B cell (primary cell): ENCODE results near the gene ATP6V1F. TPM values are rescaled to one million over a fixed set of nuclear protein-coding genes. Genes with fewer than 3 reads are reported as not detected.

ENCODE experiments used
- ATAC-seq: fragments of 200-7000 bp; cut with Tn5 transposase; one replicate; pipeline ENCODE4 v1.10.0; 2021; ENCODE audit warnings: low read depth, mild to moderate bottlenecking, moderate number of reproducible peaks, moderate library complexity
- CTCF ChIA-PET: fragments of 350-600 bp; sonication (Branson Sonifier 250); formaldehyde crosslinking; loops from one replicate; lab custom pipeline; 2021; ENCODE audit warnings: antibody characterized with exemption, inconsistent platforms; lab: Charles Lee
- POLR2A ChIA-PET: fragments of 350-600 bp; sonication (Branson Sonifier 250); formaldehyde crosslinking; loops from one replicate; lab custom pipeline; 2021; ENCODE audit warnings: antibody characterized with exemption; lab: Charles Lee
- DNase-seq: peaks from one replicate; pipeline ENCODE4 v3.0.0; 2013
- H2AFZ ChIP-seq: 2 replicates; pipeline ENCODE4 v1.6.1; 2012; ENCODE audit warnings: mild to moderate bottlenecking, low read depth, low read length; ENCODE audit not compliant: insufficient read depth, poor library complexity, severe bottlenecking
- H3K27ac ChIP-seq, 2 donors: 1 replicate in 1 of 2; 2 replicates in 1 of 2; pipeline ENCODE4 v1.5.1; 2012 to 2013; ENCODE audit warnings: low read length in 2 of 2, mild to moderate bottlenecking in 2 of 2, moderate library complexity in 1 of 2
- H3K27me3 ChIP-seq, 4 experiments: fragments of 200-600 bp in 1 of 4; sonication (generic) in 1 of 4; replicated peaks in 1 of 4; 1 replicate in 2 of 4; 2 replicates in 2 of 4; pipeline versions ENCODE4 v1.6.1 to v1.7.0; 2013 to 2016; ENCODE audit warnings: low read length in 3 of 4, mild to moderate bottlenecking in 2 of 4, mixed read lengths in 1 of 4, moderate library complexity in 1 of 4; ENCODE audit not compliant: insufficient read depth in 4 of 4, control insufficient read depth in 3 of 4; ENCODE audit errors: control extremely low read depth in 1 of 4
- H3K36me3 ChIP-seq, 2 experiments: replicated peaks in 1 of 2; 1 replicate in 1 of 2; 2 replicates in 1 of 2; pipeline versions ENCODE4 v1.6.1 to v1.7.1; 2013; ENCODE audit warnings: low read length in 1 of 2; ENCODE audit not compliant: insufficient read depth in 2 of 2, control insufficient read depth in 1 of 2; ENCODE audit errors: control extremely low read depth in 1 of 2, extremely low read depth in 1 of 2
- H3K4me1 ChIP-seq, 2 donors: fragments of 200-600 bp in 1 of 2; sonication (generic) in 1 of 2; 1 replicate in 1 of 2; 2 replicates in 1 of 2; pipeline versions ENCODE4 v1.5.1 to v1.6.1; 2013 to 2017; ENCODE audit warnings: low read length in 2 of 2; ENCODE audit not compliant: control insufficient read depth in 2 of 2, insufficient read depth in 2 of 2
- H3K4me2 ChIP-seq: replicated peaks from 2 replicates; pipeline ENCODE3; 2012; ENCODE audit warnings: mild to moderate bottlenecking, low read depth, low read length; ENCODE audit not compliant: poor library complexity, severe bottlenecking
- H3K4me3 ChIP-seq, 5 experiments: fragments of 200-600 bp in 1 of 5; sonication (generic) in 1 of 5; 1 replicate in 3 of 5; 2 replicates in 2 of 5; pipeline versions ENCODE4 v1.5.1 to v1.7.0; 2011 to 2016; ENCODE audit warnings: low read length in 4 of 5, mild to moderate bottlenecking in 4 of 5, low read depth in 2 of 5, control low read depth in 1 of 5, moderate library complexity in 1 of 5; ENCODE audit not compliant: insufficient read depth in 1 of 5; ENCODE audit errors: control extremely low read depth in 1 of 5, extremely low read depth in 1 of 5
- H3K79me2 ChIP-seq: fragments of 200-600 bp; sonication (generic); one replicate; pipeline ENCODE4 v1.6.0; 2016; ENCODE audit warnings: low read length; ENCODE audit not compliant: control insufficient read depth, insufficient read depth
- H3K9ac ChIP-seq: fragments of 200-600 bp; sonication (generic); 2 replicates; pipeline ENCODE4 v1.6.1; 2017; ENCODE audit warnings: mild to moderate bottlenecking, low read length, moderate library complexity
- H3K9me3 ChIP-seq, 3 donors: one replicate each; pipeline versions ENCODE4 v1.6.1 to v1.7.1; 2013; ENCODE audit warnings: low read length in 2 of 3; ENCODE audit not compliant: control insufficient read depth in 2 of 3, insufficient read depth in 1 of 3; ENCODE audit errors: control extremely low read depth in 1 of 3
- H4K20me1 ChIP-seq: 2 replicates; pipeline ENCODE4 v1.6.0; 2012; ENCODE audit warnings: mild to moderate bottlenecking, low read length; ENCODE audit not compliant: insufficient read depth, control insufficient read depth, poor library complexity, severe bottlenecking
- H3K27ac Mint-ChIP-seq: one replicate; pipeline ENCODE4 v1.8.0; 2021; ENCODE audit warnings: mixed read lengths
- H3K27me3 Mint-ChIP-seq: one replicate; pipeline ENCODE4 v1.8.0; 2021; ENCODE audit warnings: mixed read lengths
- H3K4me1 Mint-ChIP-seq: one replicate; pipeline ENCODE4 v1.8.0; 2021; ENCODE audit warnings: mixed read lengths
- H3K4me3 Mint-ChIP-seq: one replicate; pipeline ENCODE4 v1.8.0; 2021; ENCODE audit warnings: mixed read lengths
- H3K9me3 Mint-ChIP-seq: one replicate; pipeline ENCODE4 v1.8.0; 2022; ENCODE audit warnings: mixed read lengths; ENCODE audit not compliant: insufficient read depth
- EZH2 ChIP-seq: IDR thresholded peaks from 2 replicates; pipeline ENCODE4 v1.6.1; 2012; ENCODE audit warnings: borderline replicate concordance, low read depth, mild to moderate bottlenecking, moderate library complexity, low read length; ENCODE audit not compliant: insufficient read depth, poor library complexity, severe bottlenecking
- WGBS: methylation state at CpG from one replicate; pipeline ENCODE4 v1.1.5; 2013; ENCODE audit warnings: missing lambda C conversion rate; ENCODE audit not compliant: insufficient coverage; 5-methylcytosine and 5-hydroxymethylcytosine counted together
- intact Hi-C: fragments of 100-400 bp; cut with micrococcal nuclease; formaldehyde crosslinking; loops from one replicate; pipeline ENCODE4 v1.10.0; 2022
- polyA plus RNA-seq: library from polyadenylated mRNA; depleted of rRNA; stranded (reverse); fragments of >200 nt; gene quantifications from 2 replicates; pipeline ENCODE4 v1.2.3, GENCODE V29; 2012
- total RNA-seq, 2 donors: library from RNA; stranded (reverse); fragments of 120-200 nt in 1 of 2; gene quantifications; 1 replicate in 1 of 2; 2 replicates in 1 of 2; pipeline versions ENCODE4 v1.2.3 to v1.2.4, GENCODE V29; 2013 to 2022
- TF ChIP-seq, protein P1 (sequence below): fragments of 200-600 bp; IDR thresholded peaks from one replicate; pipeline ENCODE4 v1.8.0; 2022; ENCODE audit warnings: antibody characterized with exemption, mild to moderate bottlenecking

ATP6V1F gene
- total and polyA plus RNA-seq, 2 donors (not counting 1 experiment from before 2014, with no cell fraction given): 81.7 to 198 TPM

DNA sequence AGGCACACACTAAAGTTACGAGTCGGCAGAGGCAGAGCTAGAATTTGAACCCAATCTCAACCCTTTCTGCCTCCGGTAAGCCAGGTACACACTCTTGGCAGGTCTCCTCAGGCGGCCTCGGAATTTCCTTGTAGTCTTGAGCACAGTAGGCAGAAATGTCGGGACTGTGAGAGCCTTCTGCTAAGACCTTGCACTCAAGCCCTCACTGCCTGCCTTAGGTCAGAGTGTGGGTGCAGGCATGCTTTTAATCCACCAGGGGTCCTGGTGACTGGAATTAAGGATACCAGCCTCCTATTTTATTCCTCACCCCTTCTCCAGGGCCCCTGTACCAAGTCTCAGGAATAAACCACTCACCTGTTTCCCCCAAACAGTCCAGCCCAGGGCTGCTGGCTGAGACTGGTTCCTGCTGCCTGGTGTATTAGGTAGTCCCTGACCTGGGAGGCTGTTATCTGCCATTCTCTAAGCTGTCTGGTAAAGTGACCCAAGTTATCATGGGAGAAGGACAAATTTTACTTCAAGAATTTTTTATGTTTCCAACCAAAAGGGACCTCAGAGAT, 855 bp downstream of the ATP6V1F start:
- no peaks in the 10 kb centered on the region for H3K9me3 Mint-ChIP-seq
- H3K4me2 ChIP-seq: peak overlapping the region; percentile 90
- H3K27ac ChIP-seq: peak overlapping the region; percentile 95
- CTCF ChIA-PET: interaction anchor here (0.6 to 3.0 kb wide), 14 partner anchors 11 to 436 kb away, joined by 3 to 17 read pairs (median 4); no protein-coding TSS in a partner anchor
- POLR2A ChIA-PET: interaction anchor here (0.7 to 1.4 kb wide), 3 partner anchors 20 to 125 kb away, joined by 3 to 6 read pairs (median 4); no protein-coding TSS in a partner anchor
- no peak for TF ChIP-seq EZH2
- TF ChIP-seq, protein P1, sequence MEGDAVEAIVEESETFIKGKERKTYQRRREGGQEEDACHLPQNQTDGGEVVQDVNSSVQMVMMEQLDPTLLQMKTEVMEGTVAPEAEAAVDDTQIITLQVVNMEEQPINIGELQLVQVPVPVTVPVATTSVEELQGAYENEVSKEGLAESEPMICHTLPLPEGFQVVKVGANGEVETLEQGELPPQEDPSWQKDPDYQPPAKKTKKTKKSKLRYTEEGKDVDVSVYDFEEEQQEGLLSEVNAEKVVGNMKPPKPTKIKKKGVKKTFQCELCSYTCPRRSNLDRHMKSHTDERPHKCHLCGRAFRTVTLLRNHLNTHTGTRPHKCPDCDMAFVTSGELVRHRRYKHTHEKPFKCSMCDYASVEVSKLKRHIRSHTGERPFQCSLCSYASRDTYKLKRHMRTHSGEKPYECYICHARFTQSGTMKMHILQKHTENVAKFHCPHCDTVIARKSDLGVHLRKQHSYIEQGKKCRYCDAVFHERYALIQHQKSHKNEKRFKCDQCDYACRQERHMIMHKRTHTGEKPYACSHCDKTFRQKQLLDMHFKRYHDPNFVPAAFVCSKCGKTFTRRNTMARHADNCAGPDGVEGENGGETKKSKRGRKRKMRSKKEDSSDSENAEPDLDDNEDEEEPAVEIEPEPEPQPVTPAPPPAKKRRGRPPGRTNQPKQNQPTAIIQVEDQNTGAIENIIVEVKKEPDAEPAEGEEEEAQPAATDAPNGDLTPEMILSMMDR: peak; percentile 55
- peak overlapping the region; percentile 97 for H3K27ac Mint-ChIP-seq
- DNase-seq (no peak), ATAC-seq (no peak)
- H3K4me1 Mint-ChIP-seq: peaks cover 48% of the 10 kb centered on the region
- peaks cover 0 to 18% of the 10 kb centered on the region in 2 experiments for H3K36me3 ChIP-seq
- peaks cover 26% of the 10 kb centered on the region for H4K20me1 ChIP-seq
- peak overlapping the region; percentile 68 for H2AFZ ChIP-seq
- peaks cover 12 to 21% of the 10 kb centered on the region in 2 donors for H3K4me1 ChIP-seq
- H3K4me3 Mint-ChIP-seq: peak overlapping the region; percentile 97
- no peaks in the 10 kb centered on the region for H3K27me3 Mint-ChIP-seq
- H3K9me3 ChIP-seq: no peaks in the 10 kb centered on the region
- peaks cover 0 to 3% (median 0%) of the 10 kb centered on the region in 4 experiments for H3K27me3 ChIP-seq
- intact Hi-C loops: loop anchor here (2.0 kb wide), 4 partner anchors 73 to 639 kb away; partner anchors contain the start of genes CALU, CCDC136 and SMKR1
- peak overlapping the region; percentile 98 for H3K9ac ChIP-seq
- H3K4me3 ChIP-seq: peak overlapping the region; percentile 77 to 99 (median 97)
- 1% methylated on average over 6 of the region's 6 CpGs for WGBS
- peaks cover 37% of the 10 kb centered on the region for H3K79me2 ChIP-seq

GRCh38 chr7:128865303-128865702, 2.6 kb downstream of the ATP6V1F start:
- no peak overlapping the region for H3K9ac ChIP-seq
- no peak overlapping the region for H3K4me2 ChIP-seq
- H3K4me1 Mint-ChIP-seq: peaks cover 51% of the 10 kb centered on the region
- intact Hi-C loops: no loop called here
- H2AFZ ChIP-seq: no peak overlapping the region
- no peaks in the 10 kb centered on the region for H3K9me3 Mint-ChIP-seq
- ATAC-seq (no peak), DNase-seq (no peak)
- peaks cover 0 to 18% of the 10 kb centered on the region in 2 experiments for H3K36me3 ChIP-seq
- peak overlapping the region; percentile 3 for H3K4me3 Mint-ChIP-seq
- H3K4me3 ChIP-seq: no peak overlapping the region
- no peaks in the 10 kb centered on the region for H3K9me3 ChIP-seq
- no peak overlapping the region for H3K27ac ChIP-seq
- peaks cover 0 to 7% (median 3%) of the 10 kb centered on the region in 4 experiments for H3K27me3 ChIP-seq
- H4K20me1 ChIP-seq: peaks cover 40% of the 10 kb centered on the region
- H3K4me1 ChIP-seq: peaks cover 25 to 30% of the 10 kb centered on the region in 2 donors
- ChIA-PET CTCF (interaction anchor here (3.0 kb wide), 1 partner anchor 18 kb away, joined by 17 read pairs; no protein-coding TSS in a partner anchor), POLR2A (no interaction called here)
- H3K27me3 Mint-ChIP-seq: peaks cover 4% of the 10 kb centered on the region
- WGBS: 93% methylated on average over 12 of the region's 12 CpGs
- peaks cover 37% of the 10 kb centered on the region for H3K79me2 ChIP-seq
- no peak overlapping the region for H3K27ac Mint-ChIP-seq
- TF ChIP-seq, protein P1: no peak
